Spleen (tissue), 11 donors: Measurements from ENCODE around the gene FXYD5. TPM values are rescaled to one million over a fixed set of nuclear protein-coding genes. Genes with fewer than 3 reads are reported as not detected.

Experiments used
- DNase-seq: peaks from one replicate; pipeline ENCODE4 v3.0.0-alpha.2; 2020
- H3K27ac ChIP-seq, 8 donors: fragments of 200-600 bp; sonication (generic) in 7 of 8; 1 replicate in 4 of 8; 2 replicates in 4 of 8; pipeline versions ENCODE4 v1.5.0 to v1.8.0; 2016 to 2021; ENCODE audit warnings: inconsistent platforms in 4 of 8, mild to moderate bottlenecking in 4 of 8, moderate library complexity in 1 of 8
- H3K27me3 ChIP-seq, 7 donors: fragments of 200-600 bp; sonication (generic) in 6 of 7; replicated peaks in 1 of 7; 1 replicate in 4 of 7; 2 replicates in 3 of 7; pipeline versions ENCODE4 v1.5.0 to v1.8.0; 2016 to 2021; ENCODE audit warnings: inconsistent platforms in 3 of 7, mild to moderate bottlenecking in 1 of 7
- H3K36me3 ChIP-seq, 6 donors: fragments of 200-600 bp; sonication (generic) in 5 of 6; 1 replicate in 4 of 6; 2 replicates in 2 of 6; pipeline versions ENCODE4 v1.5.0 to v1.8.0; 2016 to 2021; ENCODE audit warnings: inconsistent platforms in 2 of 6
- H3K4me1 ChIP-seq, 6 donors: fragments of 200-600 bp; sonication (generic) in 5 of 6; 1 replicate in 3 of 6; 2 replicates in 3 of 6; pipeline versions ENCODE4 v1.5.0 to v1.8.0; 2016 to 2021; ENCODE audit warnings: inconsistent platforms in 3 of 6
- H3K4me3 ChIP-seq, 8 donors: fragments of 200-600 bp; sonication (generic) in 7 of 8; 1 replicate in 4 of 8; 2 replicates in 4 of 8; pipeline versions ENCODE4 v1.5.0 to v1.8.0; 2016 to 2021; ENCODE audit warnings: inconsistent platforms in 4 of 8, mild to moderate bottlenecking in 4 of 8, moderate library complexity in 2 of 8
- H3K9me3 ChIP-seq, 8 donors: fragments of 200-600 bp; sonication (generic) in 7 of 8; 1 replicate in 4 of 8; 2 replicates in 4 of 8; pipeline versions ENCODE4 v1.5.0 to v1.8.0; 2016 to 2021; ENCODE audit warnings: inconsistent platforms in 4 of 8
- POLR2A ChIP-seq, 3 donors: fragments of 450-650 bp; IDR thresholded peaks; one replicate each; pipeline ENCODE4 v1.5.1; 2017; ENCODE audit warnings: antibody characterized with exemption in 3 of 3, mild to moderate bottlenecking in 1 of 3
- POLR2AphosphoS5 ChIP-seq, 3 donors: sonication (generic); formaldehyde crosslinking; IDR thresholded peaks; one replicate each; pipeline ENCODE4 v1.5.1; 2017; ENCODE audit warnings: antibody characterized with exemption in 3 of 3
- WGBS, 5 donors: extraction: QIAGEN DNeasy Blood & Tissue Kit in 3 of 5; methylation state at CpG; one replicate each; pipeline versions ENCODE4 v1.1.5 to v1.1.7; 2013 to 2018; 5-methylcytosine and 5-hydroxymethylcytosine counted together
- intact Hi-C: fragments of 100-400 bp; cut with DNase I; formaldehyde crosslinking; loops from one replicate; pipeline ENCODE4 v1.15.0; 2023; ENCODE audit warnings: low total_unique reads
- polyA plus RNA-seq, 3 donors: library from polyadenylated mRNA; stranded (reverse); fragments of 200-250 nt; gene quantifications; one replicate each; pipeline ENCODE4 v1.2.1, GENCODE V29; 2013
- total RNA-seq, 7 donors: library from RNA; depleted of rRNA in 3 of 7; stranded (reverse); fragments of >200 nt in 3 of 7; fragmentation: NEBNext Ultra II Directional in 4 of 7; extraction: Animal tissue kit (Norgen Biotek cat#: 25700) in 4 of 7; gene quantifications; one replicate each; pipeline versions ENCODE4 v1.1.0 to v1.2.1, GENCODE V29; 2016 to 2021
- TF ChIP-seq, protein P1 (sequence below), 11 experiments: fragments of 200-600 bp in 7 of 11; fragments of 450-650 bp in 4 of 11; sonication (generic) in 4 of 11; IDR thresholded peaks in 8 of 11; conservative IDR thresholded peaks in 3 of 11; 1 replicate in 7 of 11; 2 replicates in 4 of 11; pipeline versions ENCODE4 v1.4.0 to v1.8.0; 2016 to 2021; ENCODE audit warnings: antibody characterized with exemption in 11 of 11, inconsistent platforms in 4 of 11, mild to moderate bottlenecking in 1 of 11
- donor health status: healthy with polysubstance abuse.
- donor health status: DM: no; HTN: no; CAD: no; lungs with moderate emphysema.
- donor health status: DM: no; HTN: no; CAD: no.
- donor health status: Bipolar disorder and iron deficiency.
- donor health status: healthy.
- donor health status: DM: no; HTN: no; CAD: no.
- donor health status: DM: yes; HTN: yes; CAD: no.

The FXYD5 gene
- total and polyA plus RNA-seq, 10 donors, result 132 to 235 (median 175) TPM

DNA sequence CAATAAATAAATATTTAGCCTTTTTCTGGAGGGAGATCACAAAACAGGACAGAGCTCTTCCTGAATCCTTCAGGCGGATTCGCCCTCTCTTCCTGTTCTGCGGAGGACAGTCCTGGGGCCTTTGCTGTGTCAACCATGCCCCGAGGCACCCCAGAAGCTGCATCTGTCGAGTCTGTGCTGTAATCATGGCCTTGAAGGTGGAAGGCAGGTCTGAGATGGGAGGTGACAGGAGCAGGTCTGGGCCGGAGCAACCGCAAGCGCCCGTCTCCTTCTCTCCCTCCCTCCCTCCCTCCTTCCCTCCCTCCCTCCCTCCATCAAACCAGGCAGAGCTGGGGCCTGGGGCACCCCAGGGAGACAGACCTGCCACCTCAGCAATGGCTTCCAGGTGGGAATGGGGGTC lies 43.6 kb upstream of the FXYD5 start:
- WGBS, 5 donors, result 49 to 66% (median 64%) methylated on average over 9 of the region's 9 CpGs

DNA sequence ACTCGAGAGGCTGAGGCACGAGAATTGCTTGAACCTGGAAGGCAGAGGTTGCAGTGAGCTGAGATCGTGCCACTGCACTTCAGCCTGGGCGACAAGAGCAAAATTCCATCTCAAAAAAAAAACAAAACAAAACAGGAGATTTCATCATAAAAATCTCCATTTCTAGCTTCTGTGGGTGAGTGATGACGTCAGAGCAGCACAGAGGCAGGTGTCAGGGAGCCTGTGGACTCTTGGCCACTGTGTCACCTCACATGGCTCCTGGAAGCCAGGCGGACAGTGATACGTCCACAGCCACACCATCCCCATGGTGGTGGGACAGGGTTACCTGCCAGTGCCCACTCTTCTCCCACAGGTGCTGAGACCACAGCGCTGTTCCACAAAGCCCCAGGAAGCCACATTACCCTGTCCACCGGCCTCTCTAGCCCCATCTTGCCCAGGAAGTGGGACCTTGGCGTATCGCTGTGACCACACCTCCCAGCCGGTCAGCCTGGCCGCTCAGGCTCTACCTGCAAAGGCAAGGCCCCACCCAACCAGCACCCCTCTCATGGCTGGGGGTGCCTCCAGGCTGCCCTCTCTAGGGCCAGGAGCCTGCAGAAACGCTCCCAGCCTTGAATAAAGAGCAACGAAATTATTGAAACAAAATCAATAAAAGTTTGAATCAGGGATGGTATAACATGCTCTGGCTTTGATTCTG lies 41.4 kb upstream of the FXYD5 start:
- no peak for TF ChIP-seq POLR2A (IDR thresholded peaks at IDR 0.05)
- TF ChIP-seq, protein P1, sequence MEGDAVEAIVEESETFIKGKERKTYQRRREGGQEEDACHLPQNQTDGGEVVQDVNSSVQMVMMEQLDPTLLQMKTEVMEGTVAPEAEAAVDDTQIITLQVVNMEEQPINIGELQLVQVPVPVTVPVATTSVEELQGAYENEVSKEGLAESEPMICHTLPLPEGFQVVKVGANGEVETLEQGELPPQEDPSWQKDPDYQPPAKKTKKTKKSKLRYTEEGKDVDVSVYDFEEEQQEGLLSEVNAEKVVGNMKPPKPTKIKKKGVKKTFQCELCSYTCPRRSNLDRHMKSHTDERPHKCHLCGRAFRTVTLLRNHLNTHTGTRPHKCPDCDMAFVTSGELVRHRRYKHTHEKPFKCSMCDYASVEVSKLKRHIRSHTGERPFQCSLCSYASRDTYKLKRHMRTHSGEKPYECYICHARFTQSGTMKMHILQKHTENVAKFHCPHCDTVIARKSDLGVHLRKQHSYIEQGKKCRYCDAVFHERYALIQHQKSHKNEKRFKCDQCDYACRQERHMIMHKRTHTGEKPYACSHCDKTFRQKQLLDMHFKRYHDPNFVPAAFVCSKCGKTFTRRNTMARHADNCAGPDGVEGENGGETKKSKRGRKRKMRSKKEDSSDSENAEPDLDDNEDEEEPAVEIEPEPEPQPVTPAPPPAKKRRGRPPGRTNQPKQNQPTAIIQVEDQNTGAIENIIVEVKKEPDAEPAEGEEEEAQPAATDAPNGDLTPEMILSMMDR (IDR thresholded peaks at IDR 0.05 in 8 of 11, conservative IDR thresholded peaks at IDR 0.05 in 3 of 11), result no peak
- TF ChIP-seq POLR2AphosphoS5 (IDR thresholded peaks at IDR 0.05), result no peak
- H3K4me3 ChIP-seq, result no peak overlapping the region
- no peaks in the 10 kb centered on the region for H3K36me3 ChIP-seq
- no peak overlapping the region for H3K27ac ChIP-seq
- intact Hi-C loops, result no loop called here
- 76 to 86% (median 84%) methylated on average over 14 to 15 of the region's 15 CpGs for WGBS, 5 donors
- DNase-seq, result no peak
- peaks cover 0 to 29% (median 0%) of the 10 kb centered on the region in 7 donors for H3K27me3 ChIP-seq
- no peaks in the 10 kb centered on the region for H3K9me3 ChIP-seq
- peaks cover 6 to 30% (median 12%) of the 10 kb centered on the region in 6 donors for H3K4me1 ChIP-seq

More for the DNA sequence above, 43.6 kb upstream of the FXYD5 start:
- Histone ChIP-seq H3K4me1 (peaks cover 6 to 18% (median 12%) of the 10 kb centered on the region in 6 donors), H3K27me3 (peaks cover 0 to 29% (median 0%) of the 10 kb centered on the region in 7 donors), H3K27ac (no peak overlapping the region), H3K36me3 (no peaks in the 10 kb centered on the region), H3K9me3 (no peaks in the 10 kb centered on the region), H3K4me3 (no peak overlapping the region)
- intact Hi-C loops, result no loop called here
- TF ChIP-seq, protein P1 (IDR thresholded peaks at IDR 0.05 in 8 of 11, conservative IDR thresholded peaks at IDR 0.05 in 3 of 11), result no peak
- TF ChIP-seq POLR2A (IDR thresholded peaks at IDR 0.05), result no peak
- DNase-seq, result no peak

DNA sequence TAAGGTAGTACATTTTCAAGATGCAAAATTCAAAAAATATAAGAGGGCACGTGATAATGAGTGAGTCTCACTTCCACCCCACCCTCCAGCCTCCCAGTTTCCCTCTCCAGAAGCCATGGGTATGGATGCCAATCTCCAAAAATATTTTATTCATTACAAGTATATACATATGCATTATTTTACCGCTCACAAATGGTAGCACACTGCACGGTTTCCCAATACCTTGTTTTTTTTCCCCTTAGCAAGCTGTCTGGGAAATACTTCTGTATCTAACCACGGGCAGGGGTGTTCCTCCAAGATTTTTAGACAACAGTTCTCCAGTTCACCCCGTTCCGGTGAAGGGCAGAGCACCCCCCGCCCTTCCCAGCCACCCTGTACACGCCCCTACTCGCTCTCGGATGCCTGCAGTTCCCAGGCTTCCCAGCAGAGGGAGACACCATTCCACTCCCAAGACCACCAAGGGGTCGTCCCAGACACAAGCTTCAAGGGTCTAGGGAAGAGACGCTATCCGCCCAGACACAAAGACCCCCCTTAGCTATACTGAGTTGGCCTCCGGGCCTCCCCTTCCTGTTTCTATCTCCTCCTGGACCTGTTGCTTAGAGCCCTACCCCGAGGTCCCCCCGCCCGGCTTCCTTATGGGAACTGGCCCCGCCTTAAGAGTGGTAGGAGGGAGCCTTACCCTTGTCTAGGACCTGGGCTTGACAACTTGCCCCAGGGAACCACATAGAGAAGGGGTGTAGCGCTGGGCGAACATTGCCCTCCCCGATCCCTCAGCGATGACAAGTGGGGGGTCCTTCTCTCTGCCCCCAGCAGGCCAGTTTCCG lies 40.0 kb upstream of the FXYD5 start:
- intact Hi-C loops, result no loop called here
- Histone ChIP-seq H3K4me1 (peaks cover 6 to 43% (median 17%) of the 10 kb centered on the region in 6 donors), H3K27me3 (peaks cover 0 to 24% (median 0%) of the 10 kb centered on the region in 7 donors), H3K4me3 (peak overlapping the region in 1 of 8 donors; percentile 49), H3K36me3 (no peaks in the 10 kb centered on the region), H3K9me3 (no peaks in the 10 kb centered on the region), H3K27ac (no peak overlapping the region)
- TF ChIP-seq, protein P1 (IDR thresholded peaks at IDR 0.05 in 8 of 11, conservative IDR thresholded peaks at IDR 0.05 in 3 of 11), result peak; percentile 82 to 94 (median 92)
- TF ChIP-seq POLR2A (IDR thresholded peaks at IDR 0.05) (no peak), POLR2AphosphoS5 (IDR thresholded peaks at IDR 0.05) (no peak)
- peak; percentile 83 for DNase-seq
- WGBS, 5 donors, result 5 to 13% (median 8%) methylated on average over 22 to 23 of the region's 23 CpGs
